ENCODE data around the gene MDN1. TPM values are rescaled to one million over a fixed set of nuclear protein-coding genes. Genes with fewer than 3 reads are reported as not detected.

The MDN1 gene
- total and polyA plus RNA-seq, 2 experiments from 2014 or later, result 8.0 to 20.9 TPM

DNA sequence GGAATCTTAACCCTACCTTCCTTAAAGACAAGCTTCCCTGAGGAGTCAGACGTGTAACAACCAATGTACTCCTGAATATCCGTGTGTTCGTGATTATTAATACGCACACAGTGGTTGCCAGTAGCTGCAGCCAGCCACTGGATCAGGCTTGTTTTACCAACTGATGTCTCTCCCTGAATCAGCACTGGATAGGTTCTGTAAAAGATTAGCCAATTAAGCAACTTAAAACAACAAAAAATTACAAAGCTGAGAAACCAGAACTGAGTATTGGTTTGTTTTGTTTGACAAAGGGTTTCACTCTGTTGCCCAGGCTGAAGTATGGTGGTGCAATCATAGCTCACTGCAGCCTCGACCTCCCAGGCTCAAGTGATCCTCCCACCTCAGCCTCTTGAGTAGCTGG lies 69.3 kb downstream of the MDN1 start:
- H3K9me3 ChIP-seq (ENCODE audit: low read depth), result no peaks in the 10 kb centered on the region
- no peak for DNase-seq (ENCODE audit: low spot score)
- H3K4me2 ChIP-seq, result no peak overlapping the region
- H3K27me3 ChIP-seq, result no peaks in the 10 kb centered on the region
- TF ChIP-seq CTCF (IDR thresholded peaks at IDR 0.05; ENCODE audit: poor library complexity) (no peak), EZH2 (IDR thresholded peaks at IDR 0.05; ENCODE audit: borderline replicate concordance) (no peak), EZH2phosphoT487 (IDR thresholded peaks at IDR 0.05; ENCODE audit: low read depth, severe bottlenecking, unreplicated experiment) (no peak)
- H3K4me3 ChIP-seq, result no peak overlapping the region
- WGBS (ENCODE audit: low lambda C conversion rate, missing lambda C conversion rate), result 96% methylated on average over 5 of the region's 5 CpGs
- H4K20me1 ChIP-seq (ENCODE audit: insufficient read depth, poor library complexity, severe bottlenecking), result no peaks in the 10 kb centered on the region
- no peak overlapping the region for H2AFZ ChIP-seq
- no peaks in the 10 kb centered on the region for H3K4me1 ChIP-seq (ENCODE audit: insufficient read depth)
- H3K36me3 ChIP-seq (replicated peaks; ENCODE audit: insufficient read depth, low read depth), result no peaks in the 10 kb centered on the region
- H3K27ac ChIP-seq, result no peak overlapping the region
- no peaks in the 10 kb centered on the region for H3K79me2 ChIP-seq
- no peaks in the 10 kb centered on the region for H3K9me2 ChIP-seq (replicated peaks; ENCODE audit: insufficient read depth)

GRCh38 chr6:89749918-89750317 lies 69.7 kb downstream of the MDN1 start:
- Histone ChIP-seq H4K20me1 (ENCODE audit: insufficient read depth, poor library complexity, severe bottlenecking) (no peaks in the 10 kb centered on the region), H2AFZ (no peak overlapping the region), H3K79me2 (no peaks in the 10 kb centered on the region), H3K4me3 (no peak overlapping the region), H3K9me2 (replicated peaks; ENCODE audit: insufficient read depth) (no peaks in the 10 kb centered on the region), H3K4me2 (no peak overlapping the region), H3K4me1 (ENCODE audit: insufficient read depth) (no peaks in the 10 kb centered on the region), H3K27ac (no peak overlapping the region), H3K36me3 (replicated peaks; ENCODE audit: insufficient read depth, low read depth) (no peaks in the 10 kb centered on the region), H3K27me3 (no peaks in the 10 kb centered on the region), H3K9me3 (ENCODE audit: low read depth) (no peaks in the 10 kb centered on the region)
- WGBS (ENCODE audit: low lambda C conversion rate, missing lambda C conversion rate), result 89% methylated on average over 1 of the region's 1 CpG
- no peak for DNase-seq (ENCODE audit: low spot score)
- no peak for TF ChIP-seq CTCF (IDR thresholded peaks at IDR 0.05; ENCODE audit: poor library complexity)
- TF ChIP-seq EZH2 (IDR thresholded peaks at IDR 0.05; ENCODE audit: borderline replicate concordance), result no peak

- H3K27ac ChIP-seq, result no peak overlapping the region
- no peaks in the 10 kb centered on the region for H3K36me3 ChIP-seq (replicated peaks; ENCODE audit: insufficient read depth, low read depth)
- no peak overlapping the region for H3K4me2 ChIP-seq
- no peaks in the 10 kb centered on the region for H3K79me2 ChIP-seq
- TF ChIP-seq CTCF (IDR thresholded peaks at IDR 0.05; ENCODE audit: poor library complexity) (no peak), EZH2phosphoT487 (IDR thresholded peaks at IDR 0.05; ENCODE audit: low read depth, severe bottlenecking, unreplicated experiment) (no peak), EZH2 (IDR thresholded peaks at IDR 0.05; ENCODE audit: borderline replicate concordance) (no peak)
- H3K4me3 ChIP-seq, result no peak overlapping the region
- no peak for DNase-seq (ENCODE audit: low spot score)
- no peaks in the 10 kb centered on the region for H3K4me1 ChIP-seq (ENCODE audit: insufficient read depth)
- no peak overlapping the region for H2AFZ ChIP-seq
- H3K9me3 ChIP-seq (ENCODE audit: low read depth), result no peaks in the 10 kb centered on the region
- no peaks in the 10 kb centered on the region for H3K9me2 ChIP-seq (replicated peaks; ENCODE audit: insufficient read depth)
- 94% methylated on average over 4 of the region's 4 CpGs for WGBS (ENCODE audit: low lambda C conversion rate, missing lambda C conversion rate)
- no peaks in the 10 kb centered on the region for H3K27me3 ChIP-seq
- no peaks in the 10 kb centered on the region for H4K20me1 ChIP-seq (ENCODE audit: insufficient read depth, poor library complexity, severe bottlenecking)
These were observed 73.9 kb downstream of the MDN1 start for GRCh38 chr6:89745716-89746115.

DNA sequence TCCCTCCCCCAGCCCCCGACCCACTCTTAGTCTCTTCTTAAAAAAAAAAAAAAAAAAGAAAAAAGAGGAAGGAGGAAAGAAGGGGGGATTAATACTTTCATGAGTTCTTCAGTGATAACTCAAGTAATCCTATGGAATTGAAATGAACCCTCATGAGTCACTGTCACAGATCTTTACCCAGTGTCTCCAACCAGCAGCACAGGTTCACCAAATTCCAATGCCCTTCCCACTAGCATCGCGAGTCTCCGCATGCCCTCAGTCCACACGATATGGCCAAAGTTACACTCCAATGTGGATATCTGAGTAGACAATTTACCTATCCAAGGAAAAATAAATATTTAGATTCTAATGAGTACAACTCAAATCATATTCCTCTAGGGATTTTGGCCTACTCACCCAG lies 74.5 kb downstream of the MDN1 start:
- no peaks in the 10 kb centered on the region for H3K36me3 ChIP-seq (replicated peaks; ENCODE audit: insufficient read depth, low read depth)
- no peaks in the 10 kb centered on the region for H3K79me2 ChIP-seq
- no peaks in the 10 kb centered on the region for H3K27me3 ChIP-seq
- H3K9me3 ChIP-seq (ENCODE audit: low read depth), result no peaks in the 10 kb centered on the region
- TF ChIP-seq CTCF (IDR thresholded peaks at IDR 0.05; ENCODE audit: poor library complexity) (no peak), EZH2 (IDR thresholded peaks at IDR 0.05; ENCODE audit: borderline replicate concordance) (no peak), EZH2phosphoT487 (IDR thresholded peaks at IDR 0.05; ENCODE audit: low read depth, severe bottlenecking, unreplicated experiment) (no peak)
- no peaks in the 10 kb centered on the region for H3K4me1 ChIP-seq (ENCODE audit: insufficient read depth)
- DNase-seq (ENCODE audit: low spot score), result no peak
- no peaks in the 10 kb centered on the region for H4K20me1 ChIP-seq (ENCODE audit: insufficient read depth, poor library complexity, severe bottlenecking)
- no peak overlapping the region for H3K27ac ChIP-seq
- no peak overlapping the region for H2AFZ ChIP-seq
- WGBS (ENCODE audit: low lambda C conversion rate, missing lambda C conversion rate), result 97% methylated on average over 5 of the region's 5 CpGs
- H3K4me3 ChIP-seq, result no peak overlapping the region
- H3K4me2 ChIP-seq, result no peak overlapping the region
- no peaks in the 10 kb centered on the region for H3K9me2 ChIP-seq (replicated peaks; ENCODE audit: insufficient read depth)

Data from hepatocyte (in vitro differentiated cells).